Smooth muscle cell (in vitro differentiated cells): ENCODE data around the gene DOCK10. TPM values are rescaled to one million over a fixed set of nuclear protein-coding genes. Genes with fewer than 3 reads are reported as not detected.

ENCODE experiments used
- DNase-seq: peaks from one replicate; lab custom pipeline; 2025; ENCODE audit not compliant: unreplicated experiment; lab: John Stamatoyannopoulos, UW
- H2AFZ ChIP-seq: fragments of 200-600 bp; sonication (generic); 2 replicates; pipeline ENCODE4 v1.6.0; 2016; ENCODE audit warnings: antibody characterized with exemption, low read depth, mild to moderate bottlenecking
- H3F3A ChIP-seq: fragments of 200-600 bp; sonication (generic); 2 replicates; pipeline ENCODE4 v1.6.0; 2017; ENCODE audit warnings: antibody characterized with exemption, low read depth
- H3K27ac ChIP-seq: fragments of 200-600 bp; sonication (generic); 2 replicates; pipeline ENCODE4 v1.5.1; 2016; ENCODE audit warnings: low read depth, mild to moderate bottlenecking
- H3K27me3 ChIP-seq: fragments of 200-600 bp; sonication (generic); 2 replicates; pipeline ENCODE4 v1.6.1; 2016; ENCODE audit warnings: low read depth, mild to moderate bottlenecking
- H3K36me3 ChIP-seq: fragments of 200-600 bp; sonication (generic); 2 replicates; pipeline ENCODE4 v1.5.1; 2016; ENCODE audit warnings: low read depth
- H3K4me1 ChIP-seq: fragments of 200-600 bp; sonication (generic); 2 replicates; pipeline ENCODE4 v1.5.1; 2016; ENCODE audit warnings: low read depth
- H3K4me2 ChIP-seq: fragments of 200-600 bp; sonication (generic); 2 replicates; pipeline ENCODE4 v1.6.0; 2016; ENCODE audit warnings: mild to moderate bottlenecking
- H3K4me3 ChIP-seq: fragments of 200-600 bp; sonication (generic); 2 replicates; pipeline ENCODE4 v1.5.1; 2016; ENCODE audit warnings: mild to moderate bottlenecking
- H3K79me2 ChIP-seq: fragments of 200-600 bp; sonication (generic); 2 replicates; pipeline ENCODE4 v1.6.0; 2016; ENCODE audit warnings: low read depth, mild to moderate bottlenecking
- H3K9ac ChIP-seq: fragments of 200-600 bp; sonication (generic); 2 replicates; pipeline ENCODE4 v1.6.0; 2016; ENCODE audit warnings: low read depth
- H3K9me3 ChIP-seq: fragments of 200-600 bp; sonication (generic); replicated peaks from 2 replicates; pipeline ENCODE4 v1.5.1; 2016; ENCODE audit warnings: low read depth
- H4K20me1 ChIP-seq: fragments of 200-600 bp; sonication (generic); 2 replicates; pipeline ENCODE4 v1.6.0; 2016; ENCODE audit warnings: low read depth
- WGBS: methylation state at CpG from one replicate; pipeline ENCODE4 v1.1.7; 2016; ENCODE audit warnings: low lambda C conversion rate; 5-methylcytosine and 5-hydroxymethylcytosine counted together
- polyA plus RNA-seq: library from polyadenylated mRNA; unstranded; fragments of >200 nt; fragmentation: Nextera tagmentation; extraction: Ambion mirVana; gene quantifications from 2 replicates; pipeline ENCODE4 v1.2.1, GENCODE V29; 2016
- total RNA-seq: library from RNA; depleted of rRNA; stranded (reverse); fragments of >200 nt; gene quantifications from 2 replicates; pipeline ENCODE4 v1.2.3, GENCODE V29; 2014
- TF ChIP-seq, protein P1 (sequence below): fragments of 200-600 bp; sonication (generic); IDR thresholded peaks from 2 replicates; pipeline ENCODE4 v1.5.1; 2017; ENCODE audit warnings: borderline replicate concordance, mild to moderate bottlenecking, antibody characterized with exemption; ENCODE audit not compliant: insufficient read depth, poor library complexity, severe bottlenecking

DOCK10 gene
- total and polyA plus RNA-seq, 2 experiments from 2014 or later: 0.04 TPM; not detected in 1

DNA sequence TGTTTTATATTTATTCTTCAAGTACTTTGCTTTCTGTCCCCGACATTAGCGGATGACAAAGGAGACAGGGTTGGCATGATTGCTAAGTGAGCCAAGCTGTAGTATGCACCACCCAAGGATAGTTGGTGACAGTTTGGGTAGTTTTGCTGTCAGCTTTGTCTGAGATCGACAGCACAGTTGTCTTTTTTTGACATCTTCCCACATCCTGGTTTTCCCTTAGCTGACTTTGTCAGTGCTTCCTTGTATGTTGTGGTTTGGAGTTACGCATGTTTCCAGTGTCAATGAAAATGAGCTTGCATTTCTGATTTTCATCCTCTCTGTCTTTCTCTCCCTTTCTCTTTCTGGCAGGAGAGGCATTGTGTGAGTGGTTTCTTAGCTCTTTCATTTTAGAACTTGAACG lies 44.6 kb upstream of the DOCK10 start:
- TF ChIP-seq, protein P1, sequence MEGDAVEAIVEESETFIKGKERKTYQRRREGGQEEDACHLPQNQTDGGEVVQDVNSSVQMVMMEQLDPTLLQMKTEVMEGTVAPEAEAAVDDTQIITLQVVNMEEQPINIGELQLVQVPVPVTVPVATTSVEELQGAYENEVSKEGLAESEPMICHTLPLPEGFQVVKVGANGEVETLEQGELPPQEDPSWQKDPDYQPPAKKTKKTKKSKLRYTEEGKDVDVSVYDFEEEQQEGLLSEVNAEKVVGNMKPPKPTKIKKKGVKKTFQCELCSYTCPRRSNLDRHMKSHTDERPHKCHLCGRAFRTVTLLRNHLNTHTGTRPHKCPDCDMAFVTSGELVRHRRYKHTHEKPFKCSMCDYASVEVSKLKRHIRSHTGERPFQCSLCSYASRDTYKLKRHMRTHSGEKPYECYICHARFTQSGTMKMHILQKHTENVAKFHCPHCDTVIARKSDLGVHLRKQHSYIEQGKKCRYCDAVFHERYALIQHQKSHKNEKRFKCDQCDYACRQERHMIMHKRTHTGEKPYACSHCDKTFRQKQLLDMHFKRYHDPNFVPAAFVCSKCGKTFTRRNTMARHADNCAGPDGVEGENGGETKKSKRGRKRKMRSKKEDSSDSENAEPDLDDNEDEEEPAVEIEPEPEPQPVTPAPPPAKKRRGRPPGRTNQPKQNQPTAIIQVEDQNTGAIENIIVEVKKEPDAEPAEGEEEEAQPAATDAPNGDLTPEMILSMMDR: no peak
- no peak for DNase-seq
- 89% methylated on average over 5 of the region's 5 CpGs for WGBS
- Histone ChIP-seq H3K9ac (no peak overlapping the region), H3K27ac (no peak overlapping the region), H3K4me3 (no peak overlapping the region), H4K20me1 (no peaks in the 10 kb centered on the region), H3K27me3 (no peaks in the 10 kb centered on the region), H2AFZ (no peak overlapping the region), H3K4me2 (no peak overlapping the region), H3K79me2 (no peaks in the 10 kb centered on the region), H3K9me3 (no peaks in the 10 kb centered on the region), H3K36me3 (no peaks in the 10 kb centered on the region), H3F3A (no peaks in the 10 kb centered on the region), H3K4me1 (no peaks in the 10 kb centered on the region)

DNA sequence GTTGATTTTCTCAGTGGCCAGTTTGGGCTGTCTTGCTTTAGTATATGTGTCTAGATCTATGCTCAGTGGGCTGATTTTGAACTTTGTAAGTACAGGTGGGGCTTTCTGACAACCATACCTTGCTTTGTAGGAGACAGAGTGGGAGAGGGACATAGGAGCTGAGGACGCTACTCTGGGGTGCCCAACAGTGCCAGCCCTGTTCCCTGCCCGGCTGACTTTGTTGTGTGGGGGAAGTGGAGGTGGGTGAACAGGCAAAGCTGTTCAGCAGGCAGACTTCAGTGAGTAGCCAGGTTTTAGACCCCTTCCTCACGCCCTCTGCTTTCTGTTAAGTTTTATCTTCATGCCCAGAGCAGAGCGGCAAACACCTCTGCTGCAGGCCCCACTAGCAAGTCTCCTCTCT lies 44.2 kb upstream of the DOCK10 start:
- TF ChIP-seq, protein P1: no peak
- H3K4me2 ChIP-seq: no peak overlapping the region
- no peak for DNase-seq
- no peak overlapping the region for H3K9ac ChIP-seq
- no peaks in the 10 kb centered on the region for H3K27me3 ChIP-seq
- no peaks in the 10 kb centered on the region for H4K20me1 ChIP-seq
- no peak overlapping the region for H2AFZ ChIP-seq
- no peaks in the 10 kb centered on the region for H3K9me3 ChIP-seq
- H3K4me3 ChIP-seq: no peak overlapping the region
- WGBS: 92% methylated on average over 4 of the region's 4 CpGs
- no peaks in the 10 kb centered on the region for H3F3A ChIP-seq
- no peaks in the 10 kb centered on the region for H3K79me2 ChIP-seq
- H3K27ac ChIP-seq: no peak overlapping the region
- no peaks in the 10 kb centered on the region for H3K4me1 ChIP-seq
- no peaks in the 10 kb centered on the region for H3K36me3 ChIP-seq

DNA sequence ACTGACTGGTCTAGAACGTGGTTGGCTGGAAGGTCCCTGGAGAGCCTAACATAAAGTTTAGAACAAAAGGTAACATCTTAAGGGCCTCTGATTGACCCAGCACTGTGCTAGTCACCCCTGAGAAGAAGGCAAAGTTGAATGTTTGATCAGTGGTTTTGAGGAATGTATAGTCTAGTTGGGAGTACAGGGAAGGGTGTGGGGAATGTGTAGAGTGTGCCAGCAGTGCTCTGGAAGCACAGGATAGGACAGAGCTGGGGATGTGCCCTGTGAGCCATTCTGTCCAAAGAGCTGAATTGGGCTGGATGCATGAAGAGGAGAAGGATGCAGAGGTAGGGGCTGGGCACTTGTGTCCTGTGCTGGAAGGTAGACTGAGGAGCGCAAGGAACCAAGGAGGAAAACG lies 41.0 kb upstream of the DOCK10 start:
- Histone ChIP-seq H4K20me1 (no peaks in the 10 kb centered on the region), H3K4me1 (no peaks in the 10 kb centered on the region), H3K9ac (no peak overlapping the region), H3K27me3 (no peaks in the 10 kb centered on the region), H2AFZ (no peak overlapping the region), H3K27ac (no peak overlapping the region), H3K9me3 (no peaks in the 10 kb centered on the region), H3F3A (no peaks in the 10 kb centered on the region), H3K4me3 (no peak overlapping the region), H3K79me2 (no peaks in the 10 kb centered on the region), H3K36me3 (no peaks in the 10 kb centered on the region), H3K4me2 (no peak overlapping the region)
- TF ChIP-seq, protein P1: no peak
- 94% methylated on average over 3 of the region's 3 CpGs for WGBS
- DNase-seq: no peak

DNA sequence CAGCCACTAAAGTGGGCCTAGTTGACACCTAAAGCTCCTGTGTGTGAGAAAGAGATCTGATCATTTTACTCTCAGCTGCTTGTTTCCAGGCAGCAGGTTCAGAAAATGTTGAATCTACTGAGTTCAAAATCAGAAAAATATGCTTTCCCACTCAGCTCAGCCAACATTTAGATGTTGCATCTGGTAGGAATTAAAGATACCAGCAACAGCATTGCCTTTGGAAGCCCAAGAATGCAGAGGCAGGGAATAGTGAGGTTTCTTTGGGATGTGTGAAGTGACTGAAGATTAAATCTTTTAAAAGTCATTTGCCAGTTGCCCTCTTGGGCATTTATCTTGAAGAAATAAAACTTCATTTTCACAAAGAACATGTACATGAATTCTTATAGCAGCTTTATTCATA lies 33.9 kb upstream of the DOCK10 start:
- no peak overlapping the region for H3K4me2 ChIP-seq
- peaks cover 8% of the 10 kb centered on the region for H3K4me1 ChIP-seq
- H2AFZ ChIP-seq: no peak overlapping the region
- no peaks in the 10 kb centered on the region for H3K36me3 ChIP-seq
- H4K20me1 ChIP-seq: no peaks in the 10 kb centered on the region
- no peak overlapping the region for H3K9ac ChIP-seq
- no peaks in the 10 kb centered on the region for H3F3A ChIP-seq
- no peaks in the 10 kb centered on the region for H3K79me2 ChIP-seq
- TF ChIP-seq, protein P1: no peak
- H3K27ac ChIP-seq: no peak overlapping the region
- DNase-seq: no peak
- H3K27me3 ChIP-seq: no peaks in the 10 kb centered on the region
- no peak overlapping the region for H3K4me3 ChIP-seq
- no peaks in the 10 kb centered on the region for H3K9me3 ChIP-seq
